ENCODE results near the gene RABGAP1L. TPM values are rescaled to one million over a fixed set of nuclear protein-coding genes. Genes with fewer than 3 reads are reported as not detected.

RABGAP1L gene
- total and polyA plus RNA-seq, 2 of the 4 experiments (the other 2 are of a cell fraction): 7.9 to 26.7 TPM

DNA sequence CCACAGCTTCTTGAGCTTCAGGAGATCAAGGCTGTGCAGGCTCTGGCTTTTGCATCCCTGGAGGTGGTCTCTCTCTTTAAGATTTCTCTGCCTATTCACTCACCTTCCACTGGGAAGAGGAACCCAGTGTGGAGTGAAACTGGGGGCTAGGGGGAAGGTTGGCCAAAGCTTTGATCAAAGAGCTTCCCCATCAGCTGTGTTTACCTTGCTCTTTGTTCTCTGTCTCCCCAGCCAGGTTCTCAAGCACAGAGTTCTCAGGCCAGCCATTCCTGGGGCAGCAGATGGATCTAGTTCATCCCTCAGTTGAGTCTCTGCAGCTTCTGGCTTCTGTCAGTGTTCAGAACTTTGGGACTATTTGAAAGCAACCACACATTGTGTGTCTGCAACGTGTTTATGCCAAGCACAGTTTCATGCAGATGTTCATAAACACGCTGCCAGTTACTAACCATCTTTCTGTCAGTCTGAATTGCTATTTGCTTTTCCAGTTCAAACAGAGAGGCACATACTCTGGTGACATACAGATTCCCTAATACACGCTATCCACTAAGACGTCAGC, 881.1 kb downstream of the RABGAP1L start:
- dilution Hi-C loops (cut with HindIII; ENCODE audit: low sequenced_read_pairs, unreplicated experiment) (no loop called here), intact Hi-C loops (cut with micrococcal nuclease) (no loop called here), in situ Hi-C loops (cut with MboI; ENCODE audit: low sequenced_read_pairs) (no loop called here)
- Histone ChIP-seq H3K56ac (ENCODE audit: extremely low read depth, insufficient read depth, low read length) (no peak overlapping the region), H4K91ac (ENCODE audit: insufficient read depth, low read depth, low read length) (no peak overlapping the region), H3K4me1 (ENCODE audit: control insufficient read depth, insufficient read depth, low read length) (no peaks in the 10 kb centered on the region), H4K20me1 (ENCODE audit: insufficient read depth, low read length) (no peaks in the 10 kb centered on the region), H3K9ac (ENCODE audit: low read depth, low read length) (no peak overlapping the region), H4K5ac (ENCODE audit: low read depth, low read length) (no peak overlapping the region), H3K79me1 (ENCODE audit: low read depth in 1 of 2, low read length in 2 of 2) (no peaks in the 10 kb centered on the region), H3K14ac (replicated peaks; ENCODE audit: low read depth, low read length) (no peak overlapping the region), H2BK20ac (ENCODE audit: low read depth, low read length) (no peak overlapping the region), H2BK120ac (ENCODE audit: low read depth, low read length) (no peak overlapping the region), H2BK15ac (ENCODE audit: low read depth, low read length) (no peak overlapping the region), H3K23ac (ENCODE audit: low read depth, low read length) (no peak overlapping the region), H3K27me3 (ENCODE audit: control insufficient read depth, insufficient read depth, low read length) (peaks cover 6% of the 10 kb centered on the region), H3K4me2 (ENCODE audit: low read depth, low read length) (no peak overlapping the region), H3K18ac (ENCODE audit: low read depth, low read length) (no peak overlapping the region), H2AFZ (replicated peaks; ENCODE audit: low read length, poor library complexity) (no peak overlapping the region), H3K9me1 (ENCODE audit: insufficient read depth, low read length) (no peaks in the 10 kb centered on the region), H3K4me3 (ENCODE audit: insufficient read depth, low read depth, low read length) (no peak overlapping the region), H2AK9ac (replicated peaks; ENCODE audit: low read depth, low read length, poor library complexity) (no peak overlapping the region), H3K27ac (ENCODE audit: insufficient read depth, low read length) (no peak overlapping the region), H4K8ac (ENCODE audit: low read depth in 2 of 2, low read length in 2 of 2) (no peak overlapping the region), H3K4ac (ENCODE audit: low read depth, low read length) (no peak overlapping the region), H3K36me3 (ENCODE audit: control insufficient read depth, insufficient read depth, low read length) (no peaks in the 10 kb centered on the region), H2AK5ac (ENCODE audit: low read depth, low read length) (no peak overlapping the region), H3K9me3 (ENCODE audit: control insufficient read depth, insufficient read depth, low read length) (no peaks in the 10 kb centered on the region), H2BK5ac (ENCODE audit: low read depth, low read length, poor library complexity, severe bottlenecking) (no peak overlapping the region)
- 49% methylated on average over 2 of the region's 4 CpGs; no CpG with 5 or more reads in 1 of the 2 experiments for WGBS, 2 experiments (ENCODE audit: extremely low coverage in 2 of 2, insufficient read length in 1 of 2)
- ATAC-seq (ENCODE audit: low read depth) (no peak), DNase-seq (no peak)
- POLR2A ChIA-PET (ENCODE audit: unreplicated experiment): no interaction called here
- no TSS peak for BruUV-seq (replicated peaks)
- CTCF ChIA-PET: interaction anchor here (1.2 to 1.3 kb wide), 2 partner anchors 11 to 85 kb away, joined by 3 to 4 read pairs; no protein-coding TSS in a partner anchor
- TF ChIP-seq BHLHE40 (IDR thresholded peaks at IDR 0.05; ENCODE audit: low read depth, low read length): no peak
- no peak for TF ChIP-seq MXI1 (IDR thresholded peaks at IDR 0.05; ENCODE audit: borderline replicate concordance, low read depth, low read length)
- no peak for TF ChIP-seq ELK1 (IDR thresholded peaks at IDR 0.05; ENCODE audit: borderline replicate concordance, low read depth, low read length)
